T-helper 1 cell treated with Interleukin-12 subunit alpha and Interleukin-12 subunit beta and Interleukin-4 antibody, amounts not matched to agents 30 ng/mL and 1 ng/mL, for 36 hours (primary cell): ENCODE results near the gene TEDC2. TPM values are rescaled to one million over a fixed set of nuclear protein-coding genes. Genes with fewer than 3 reads are reported as not detected.

ENCODE experiments used
- intact Hi-C: fragments of 100-400 bp; cut with micrococcal nuclease; formaldehyde crosslinking; loops from one replicate; pipeline ENCODE4 v1.15.1; 2024
- total RNA-seq: library from RNA; stranded (reverse); gene quantifications from 2 replicates; pipeline ENCODE4 v1.2.3, GENCODE V29; 2022

Gene TEDC2
- total RNA-seq, 1 donor from 2014 or later: 19.0 TPM

GRCh38 chr16:2465653-2466415 is 5.9 kb downstream of the TEDC2 start:
- intact Hi-C loops: no loop called here

- intact Hi-C loops: no loop called here
These were observed 7.0 kb downstream of the TEDC2 start for GRCh38 chr16:2466667-2467527.

DNA sequence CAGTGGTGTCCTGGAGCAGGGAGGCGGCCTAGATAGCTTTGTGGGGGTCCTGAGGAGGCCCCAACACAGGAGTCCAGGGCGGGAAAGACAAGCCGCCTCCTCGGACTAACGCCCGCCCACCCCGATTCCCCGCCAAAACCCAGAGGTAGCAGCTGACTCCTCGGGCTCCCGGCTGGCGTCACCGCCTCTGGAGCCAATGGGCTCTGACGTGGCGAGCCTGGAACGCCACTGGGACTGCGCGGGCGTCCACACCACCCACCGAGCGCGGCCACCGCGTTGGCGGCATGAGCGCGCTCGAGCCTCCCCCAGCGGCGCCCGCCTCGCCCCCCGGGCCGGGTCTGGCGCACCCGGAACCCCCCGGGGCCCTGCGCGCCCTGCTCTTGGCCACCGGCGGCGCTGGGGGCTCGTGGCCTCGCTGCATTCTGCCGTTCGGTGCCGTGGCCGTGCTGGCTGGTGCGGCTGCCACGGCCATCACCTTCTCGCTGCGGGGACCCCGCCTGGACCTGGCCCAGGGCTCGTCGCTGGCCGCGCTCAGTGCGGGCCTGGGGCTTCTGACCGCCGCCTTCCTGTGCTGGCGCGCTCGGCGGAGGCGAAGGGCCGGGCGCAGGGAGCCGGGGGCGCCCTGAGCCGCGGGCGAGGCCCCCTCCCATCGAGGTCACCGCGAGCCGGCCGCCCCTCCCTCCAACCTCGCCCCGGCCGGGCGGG is 7.8 kb downstream of the TEDC2 start:
- intact Hi-C loops: no loop called here

DNA sequence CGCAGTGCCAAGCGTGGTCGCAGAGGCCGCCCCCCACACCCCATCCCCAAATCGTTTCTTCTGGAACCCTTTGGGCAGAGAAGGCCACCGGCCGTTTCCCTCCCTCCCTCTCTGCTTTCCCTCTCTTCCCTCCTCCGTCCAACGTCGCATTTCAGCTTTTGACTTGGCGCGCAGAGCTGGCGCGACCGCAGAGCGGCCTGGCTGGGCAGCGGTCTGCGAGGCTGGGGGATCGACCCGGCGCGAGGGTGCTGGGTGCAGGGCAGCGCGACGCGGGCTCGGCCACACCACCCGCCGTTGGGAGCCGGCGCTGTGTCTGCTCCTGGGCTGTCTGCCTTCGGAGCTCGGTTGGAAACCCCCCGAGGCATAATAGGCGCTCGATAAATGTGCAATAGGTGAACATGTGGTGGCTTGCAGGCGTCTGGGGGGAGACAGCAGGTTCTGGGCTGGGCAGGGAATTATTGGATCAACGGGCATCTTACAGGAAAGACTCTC is 8.4 kb downstream of the TEDC2 start:
- intact Hi-C loops: no loop called here

DNA sequence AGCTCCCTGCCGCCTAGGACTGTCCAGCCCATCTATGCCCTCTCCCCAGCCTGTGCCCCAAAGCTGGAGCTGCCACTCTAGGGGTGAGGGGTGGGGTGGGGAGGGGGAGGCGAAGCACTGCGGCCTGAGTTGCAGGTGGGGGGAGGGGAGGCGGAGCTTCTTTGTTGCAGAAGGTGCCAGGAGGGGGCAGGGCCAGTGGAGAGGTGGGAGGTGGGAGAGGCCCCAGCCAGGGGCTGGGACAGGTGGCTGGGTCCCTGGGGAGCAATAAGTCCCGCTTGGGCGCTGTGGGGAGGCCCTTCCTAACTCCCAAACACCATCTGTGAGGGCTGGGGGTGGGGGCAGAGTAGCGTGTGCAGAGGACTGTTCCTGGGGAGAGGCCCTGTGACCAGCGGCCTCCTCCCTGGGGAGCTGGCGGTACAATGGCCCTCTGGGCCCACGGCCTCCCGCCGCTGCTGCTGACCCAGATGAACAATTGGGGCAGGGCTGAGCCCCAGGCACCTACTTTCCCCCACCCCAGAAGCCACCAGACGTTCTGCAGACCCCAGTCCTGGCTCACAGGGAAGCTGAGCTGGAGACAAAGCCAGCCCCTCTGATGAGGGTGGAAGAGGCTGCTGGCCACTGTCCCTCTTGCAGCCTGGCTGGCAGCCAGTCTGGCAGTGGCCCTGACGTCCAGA is 9.0 kb downstream of the TEDC2 start:
- intact Hi-C loops: no loop called here

DNA sequence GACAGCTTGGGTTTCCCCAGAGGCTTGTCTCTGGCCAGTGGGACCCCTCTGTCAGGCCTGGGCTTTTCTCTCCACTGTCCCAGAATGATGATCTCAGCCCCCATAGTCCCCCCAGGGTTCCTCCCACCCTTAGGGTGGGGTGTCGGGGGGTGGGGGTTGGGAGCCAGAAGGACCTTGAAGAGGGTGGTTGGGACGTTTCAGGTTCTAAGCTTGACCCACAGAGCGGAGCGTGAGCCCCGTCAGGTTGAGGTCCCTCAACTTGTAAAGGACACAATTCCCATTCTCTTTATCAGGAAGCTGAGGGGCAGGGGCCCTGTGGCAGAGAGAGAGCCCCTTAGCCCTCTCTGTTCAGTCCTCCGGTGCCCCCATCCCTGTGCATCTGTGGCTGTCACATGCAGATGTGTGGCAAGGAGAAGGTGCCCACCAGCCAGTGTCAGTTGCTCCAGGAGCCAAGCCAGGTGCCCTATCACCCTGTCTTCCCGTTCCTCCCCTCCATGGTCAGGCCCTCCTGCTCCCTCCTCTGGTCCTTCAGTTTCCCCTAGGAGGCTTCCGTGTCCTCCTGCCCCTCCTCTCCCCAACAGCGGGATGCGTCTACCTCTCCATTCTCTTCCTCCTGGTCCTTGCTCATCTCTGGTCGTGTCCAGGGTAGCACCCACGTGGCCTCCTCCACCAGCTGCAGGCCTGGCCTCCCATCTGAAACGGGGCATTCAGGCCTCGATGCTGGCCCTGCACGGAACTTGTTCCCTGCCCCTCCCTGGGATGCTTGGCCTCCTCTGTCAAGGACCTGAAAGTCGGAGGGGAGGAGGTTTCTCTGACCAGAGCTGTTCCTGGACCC is 9.7 kb downstream of the TEDC2 start:
- intact Hi-C loops: no loop called here

- intact Hi-C loops: no loop called here
These were observed 10.3 kb downstream of the TEDC2 start for GRCh38 chr16:2470234-2470601.

- intact Hi-C loops: no loop called here
These were observed 10.7 kb downstream of the TEDC2 start for GRCh38 chr16:2470603-2471015.

- intact Hi-C loops: no loop called here
These were observed 11.2 kb downstream of the TEDC2 start, which contains the start of gene NTN3 for GRCh38 chr16:2471016-2471652. NTN3 (plus strand) TSS chr16:2471297; CDS start chr16:2471702, 405 bp downstream.

DNA sequence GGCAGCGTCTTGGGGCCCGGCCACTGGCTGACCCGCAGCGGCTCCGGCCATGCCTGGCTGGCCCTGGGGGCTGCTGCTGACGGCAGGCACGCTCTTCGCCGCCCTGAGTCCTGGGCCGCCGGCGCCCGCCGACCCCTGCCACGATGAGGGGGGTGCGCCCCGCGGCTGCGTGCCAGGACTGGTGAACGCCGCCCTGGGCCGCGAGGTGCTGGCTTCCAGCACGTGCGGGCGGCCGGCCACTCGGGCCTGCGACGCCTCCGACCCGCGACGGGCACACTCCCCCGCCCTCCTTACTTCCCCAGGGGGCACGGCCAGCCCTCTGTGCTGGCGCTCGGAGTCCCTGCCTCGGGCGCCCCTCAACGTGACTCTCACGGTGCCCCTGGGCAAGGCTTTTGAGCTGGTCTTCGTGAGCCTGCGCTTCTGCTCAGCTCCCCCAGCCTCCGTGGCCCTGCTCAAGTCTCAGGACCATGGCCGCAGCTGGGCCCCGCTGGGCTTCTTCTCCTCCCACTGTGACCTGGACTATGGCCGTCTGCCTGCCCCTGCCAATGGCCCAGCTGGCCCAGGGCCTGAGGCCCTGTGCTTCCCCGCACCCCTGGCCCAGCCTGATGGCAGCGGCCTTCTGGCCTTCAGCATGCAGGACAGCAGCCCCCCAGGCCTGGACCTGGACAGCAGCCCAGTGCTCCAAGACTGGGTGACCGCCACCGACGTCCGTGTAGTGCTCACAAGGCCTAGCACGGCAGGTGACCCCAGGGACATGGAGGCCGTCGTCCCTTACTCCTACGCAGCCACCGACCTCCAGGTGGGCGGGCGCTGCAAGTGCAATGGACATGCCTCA is 12.0 kb downstream of the TEDC2 start:
- intact Hi-C loops: no loop called here

- intact Hi-C loops: no loop called here
These were observed 12.6 kb downstream of the TEDC2 start for GRCh38 chr16:2472488-2472864.

DNA sequence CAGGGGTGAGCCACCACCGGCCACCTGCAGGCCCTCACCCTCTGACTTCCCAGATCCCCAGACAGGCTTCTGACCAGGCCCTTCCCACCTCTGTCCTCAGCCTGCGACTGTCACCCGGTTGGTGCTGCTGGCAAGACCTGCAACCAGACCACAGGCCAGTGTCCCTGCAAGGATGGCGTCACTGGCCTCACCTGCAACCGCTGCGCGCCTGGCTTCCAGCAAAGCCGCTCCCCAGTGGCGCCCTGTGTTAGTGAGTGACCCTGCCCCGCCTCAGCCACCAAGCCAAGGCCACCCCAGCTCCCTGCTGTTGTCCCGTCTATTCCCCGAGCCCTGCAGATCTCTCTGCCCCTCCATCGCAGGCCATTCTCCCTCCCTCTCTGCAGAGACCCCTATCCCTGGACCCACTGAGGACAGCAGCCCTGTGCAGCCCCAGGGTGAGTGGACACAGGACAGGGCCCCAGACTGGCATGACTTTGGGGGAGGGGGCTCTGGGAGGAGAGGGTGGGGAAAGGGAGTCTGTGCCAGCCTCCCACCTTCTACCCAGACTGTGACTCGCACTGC is 13.1 kb downstream of the TEDC2 start:
- intact Hi-C loops: no loop called here

DNA sequence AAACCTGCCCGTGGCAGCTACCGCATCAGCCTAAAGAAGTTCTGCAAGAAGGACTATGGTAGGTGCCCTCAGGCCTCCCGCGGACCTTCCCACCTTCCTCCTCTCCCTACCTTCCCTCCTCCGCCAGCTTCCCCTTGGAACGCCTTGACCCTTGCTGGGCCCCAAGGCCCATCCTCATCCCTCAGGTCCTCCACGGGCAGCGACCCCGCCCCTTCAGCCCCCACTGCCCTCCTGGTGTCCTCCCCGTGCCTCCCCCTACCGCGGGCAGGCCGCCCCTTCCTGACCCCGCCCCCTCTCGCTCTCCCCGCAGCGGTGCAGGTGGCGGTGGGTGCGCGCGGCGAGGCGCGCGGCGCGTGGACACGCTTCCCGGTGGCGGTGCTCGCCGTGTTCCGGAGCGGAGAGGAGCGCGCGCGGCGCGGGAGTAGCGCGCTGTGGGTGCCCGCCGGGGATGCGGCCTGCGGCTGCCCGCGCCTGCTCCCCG is 13.6 kb downstream of the TEDC2 start:
- intact Hi-C loops: no loop called here

- intact Hi-C loops: no loop called here
These were observed 14.3 kb downstream of the TEDC2 start for GRCh38 chr16:2473999-2474876.

DNA sequence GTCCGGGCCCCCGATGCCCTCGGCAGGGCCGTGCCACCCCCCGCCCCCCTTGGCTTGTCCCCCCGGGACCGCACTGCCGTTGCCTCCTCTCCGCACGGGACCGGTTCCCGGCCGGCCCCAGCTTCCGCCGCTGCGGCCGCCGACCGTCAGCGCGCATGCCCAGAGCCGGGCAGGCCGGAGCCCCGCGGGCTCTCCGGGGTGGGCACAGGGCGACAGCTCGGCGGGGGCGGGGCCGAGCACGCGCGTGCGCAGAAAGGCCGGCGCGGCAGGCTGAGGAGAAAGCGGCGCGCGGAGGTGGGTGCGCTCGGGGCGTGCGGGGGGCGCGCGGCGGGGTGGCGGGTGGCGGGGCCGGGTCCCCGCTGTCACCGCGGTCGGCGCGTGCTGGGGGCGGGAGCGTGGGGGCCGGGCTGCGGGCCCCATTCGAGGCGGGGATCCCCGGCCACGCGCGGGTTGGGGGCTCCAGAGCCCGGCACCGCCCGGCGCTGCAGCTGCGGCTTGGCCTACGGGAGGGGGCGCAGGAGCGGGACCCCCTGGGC is 15.0 kb downstream of the TEDC2 start, which contains the start of gene TBC1D24:
Gene TBC1D24, plus strand, starts transcription at position 251 of the 536 bp plus-strand sequence. CDS start 21,022 bp downstream, outside the sequence.
- intact Hi-C loops: no loop called here

- intact Hi-C loops: no loop called here
These were observed 15.8 kb downstream of the TEDC2 start for GRCh38 chr16:2475413-2476344.
